ENCODE measurements around the gene IGF2BP2.
"Not testable (repeated sequence)": the region's sequence is repeated elsewhere in the genome, so short reads cannot be mapped to it uniquely, and the experiment has no call there.

The IGF2BP2 gene

DNA sequence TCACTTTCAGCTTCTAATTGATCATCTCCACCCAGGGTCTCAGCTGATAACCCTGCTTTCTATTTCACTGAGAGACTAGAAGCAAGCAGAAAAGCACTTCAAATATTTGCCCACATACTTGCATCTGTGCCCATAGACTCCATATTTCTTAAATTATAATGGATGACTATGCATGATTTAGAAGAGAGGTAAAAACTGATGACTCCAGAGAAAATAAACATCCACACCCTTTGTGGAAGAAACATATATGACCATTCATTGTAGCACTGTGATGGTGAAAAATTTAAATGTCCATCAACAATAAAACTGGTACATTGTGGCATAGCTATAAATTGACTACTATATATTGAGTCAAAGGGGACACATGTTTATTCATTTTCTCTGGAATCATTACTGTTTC lies 7.1 kb upstream of the IGF2BP2 start:
- no peak for DNase-seq

DNA sequence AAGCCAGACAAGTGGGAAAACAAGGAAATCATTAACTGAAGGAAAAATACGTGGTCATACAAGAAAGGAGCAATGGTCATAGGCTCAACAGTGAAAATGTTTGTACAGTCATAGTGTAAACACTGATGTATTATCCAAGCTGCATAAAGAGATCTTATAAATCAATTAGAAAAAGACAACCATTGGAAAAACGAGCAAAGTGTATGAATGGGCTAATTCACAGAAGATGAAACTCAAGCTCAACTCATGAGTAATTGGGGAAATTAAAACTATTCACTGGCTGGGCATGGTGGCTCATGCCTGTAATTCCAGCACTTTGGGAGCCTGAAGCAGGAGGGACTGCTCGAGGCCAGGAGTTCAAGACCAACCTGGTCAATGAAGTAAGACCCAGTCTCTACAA lies 6.4 kb upstream of the IGF2BP2 start:
- no peak for DNase-seq

DNA sequence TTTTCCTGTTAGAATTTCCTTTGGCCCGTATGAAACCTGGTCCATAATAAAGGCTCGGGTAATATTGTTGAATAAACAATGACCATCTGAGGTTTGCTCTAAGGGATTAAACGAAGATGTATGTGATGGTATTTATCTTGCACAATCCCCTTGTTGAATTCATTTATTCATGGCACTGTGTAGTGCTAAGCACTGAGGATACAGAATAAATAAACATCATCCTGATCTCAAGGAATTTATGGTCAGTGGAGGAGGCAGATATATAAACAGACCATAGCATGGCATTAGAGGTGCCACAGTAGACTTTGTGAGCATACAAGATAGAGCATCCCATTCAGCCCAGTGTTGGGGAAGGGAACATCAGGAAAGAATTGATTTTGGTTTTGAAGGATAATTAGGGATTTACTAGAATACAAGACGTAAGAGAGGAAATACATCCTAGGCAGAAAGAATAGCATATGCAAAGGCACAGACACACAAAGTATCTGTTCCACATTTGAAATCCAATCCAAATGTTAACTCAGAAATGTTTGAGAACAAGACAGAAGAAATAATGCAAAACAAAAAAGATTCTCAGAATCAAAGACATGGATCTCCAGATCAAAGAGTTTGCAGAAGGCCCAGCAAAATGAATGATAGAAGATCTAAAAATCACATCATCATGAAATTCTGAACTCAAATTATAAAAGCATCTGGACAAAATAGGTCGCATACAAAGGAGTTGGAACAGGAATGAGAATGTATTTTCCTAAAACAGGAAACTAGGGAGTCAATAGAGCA lies 5.4 kb upstream of the IGF2BP2 start:
- no peak for DNase-seq

DNA sequence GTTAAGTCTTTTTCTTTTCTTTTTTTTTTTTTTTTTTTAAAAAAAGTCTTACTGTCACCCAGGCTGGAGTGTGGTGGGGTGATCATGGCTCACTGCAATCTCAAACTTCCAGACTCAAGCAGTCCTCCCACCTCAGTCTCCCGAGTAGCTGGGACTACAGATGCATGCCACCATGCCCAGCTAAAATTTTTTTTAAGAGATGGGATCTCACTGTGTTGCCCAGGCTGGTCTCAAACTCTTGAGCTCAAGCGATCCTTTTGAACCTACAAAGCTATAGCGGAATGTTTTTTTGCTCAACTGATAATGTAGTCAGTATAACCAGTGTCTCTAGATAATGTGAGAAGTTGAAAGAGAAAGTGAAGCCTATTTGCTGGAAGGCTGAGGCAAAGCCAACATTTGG lies 3.9 kb upstream of the IGF2BP2 start:
- DNase-seq, result no peak

DNA sequence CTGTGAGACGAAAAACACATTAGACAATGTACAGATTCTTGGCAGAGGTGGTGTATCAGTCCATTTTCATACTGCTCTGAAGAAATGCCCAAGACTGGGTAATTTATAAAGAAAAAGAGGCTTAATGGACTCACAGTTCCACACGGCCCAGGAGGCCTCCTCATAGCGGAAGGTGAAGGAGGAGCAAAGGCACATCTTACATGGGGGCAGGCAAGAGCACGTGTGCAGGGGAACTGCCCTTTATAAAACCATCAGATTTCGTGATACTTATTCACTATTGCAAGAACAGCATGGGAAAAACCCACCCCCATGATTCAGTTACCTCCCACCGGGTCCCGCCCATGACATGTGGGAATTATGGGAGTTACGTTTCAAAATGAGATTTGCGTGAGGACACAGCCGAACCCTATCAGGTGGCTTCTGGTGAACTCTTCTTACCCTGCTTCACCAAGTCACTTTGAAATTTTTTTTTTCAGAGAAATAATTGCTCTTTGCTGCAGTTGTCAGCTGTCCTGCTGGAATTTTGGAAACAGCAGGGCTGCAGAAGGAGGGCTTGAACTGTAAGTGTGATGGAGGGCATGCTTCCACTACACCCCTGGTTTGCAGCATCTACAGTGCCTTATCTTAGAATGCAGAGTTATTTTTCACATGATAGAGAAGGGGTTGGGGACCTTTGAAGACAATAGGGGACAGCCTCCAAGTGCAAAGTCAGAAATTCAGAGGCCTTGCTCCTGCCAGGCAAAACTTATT lies 2.9 kb upstream of the IGF2BP2 start:
- DNase-seq, result no peak

DNA sequence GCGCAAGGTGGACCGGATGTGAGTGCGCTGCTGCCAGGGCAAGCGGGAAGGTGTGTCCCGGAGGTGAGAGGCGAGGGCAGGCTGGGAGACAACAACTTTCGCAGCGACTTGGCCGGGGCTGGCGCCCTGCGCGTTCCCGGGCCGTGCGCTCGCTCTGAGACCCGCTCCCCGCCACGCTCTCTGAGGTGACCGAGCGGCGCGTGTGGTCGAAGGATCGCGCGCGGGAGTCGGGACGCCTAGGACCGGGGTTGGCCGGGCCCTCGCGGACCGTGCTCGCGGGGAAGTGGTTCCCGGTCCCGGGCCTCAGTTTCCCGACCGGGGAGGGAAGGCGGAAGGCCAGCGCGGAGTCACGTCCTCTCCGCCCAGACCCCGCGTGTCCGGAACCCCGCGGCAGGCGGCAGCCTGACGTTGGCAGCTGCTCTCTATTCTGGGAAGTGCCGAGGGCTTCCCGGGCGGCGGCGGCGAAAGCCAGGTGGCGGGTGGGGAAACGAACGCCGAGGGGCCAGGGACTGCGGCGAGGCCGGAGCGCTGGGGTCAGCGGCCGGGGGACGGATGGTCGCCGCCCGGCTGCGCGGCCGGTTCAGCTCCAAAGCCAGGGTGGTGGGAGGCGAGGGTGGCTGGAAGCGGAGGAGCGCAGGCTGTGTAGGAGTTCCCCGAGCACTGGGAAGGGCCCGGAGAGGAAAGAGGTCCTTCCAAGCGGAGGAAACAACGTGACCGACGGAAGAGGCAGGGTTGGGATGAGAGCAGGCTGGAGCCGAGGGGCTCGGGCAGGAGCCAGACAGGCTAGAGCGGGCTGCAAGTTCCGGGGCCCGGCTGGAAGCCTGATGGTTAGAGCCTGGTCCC lies 1.0 kb upstream of the IGF2BP2 start:
- DNase-seq, result peak; percentile 26

DNA sequence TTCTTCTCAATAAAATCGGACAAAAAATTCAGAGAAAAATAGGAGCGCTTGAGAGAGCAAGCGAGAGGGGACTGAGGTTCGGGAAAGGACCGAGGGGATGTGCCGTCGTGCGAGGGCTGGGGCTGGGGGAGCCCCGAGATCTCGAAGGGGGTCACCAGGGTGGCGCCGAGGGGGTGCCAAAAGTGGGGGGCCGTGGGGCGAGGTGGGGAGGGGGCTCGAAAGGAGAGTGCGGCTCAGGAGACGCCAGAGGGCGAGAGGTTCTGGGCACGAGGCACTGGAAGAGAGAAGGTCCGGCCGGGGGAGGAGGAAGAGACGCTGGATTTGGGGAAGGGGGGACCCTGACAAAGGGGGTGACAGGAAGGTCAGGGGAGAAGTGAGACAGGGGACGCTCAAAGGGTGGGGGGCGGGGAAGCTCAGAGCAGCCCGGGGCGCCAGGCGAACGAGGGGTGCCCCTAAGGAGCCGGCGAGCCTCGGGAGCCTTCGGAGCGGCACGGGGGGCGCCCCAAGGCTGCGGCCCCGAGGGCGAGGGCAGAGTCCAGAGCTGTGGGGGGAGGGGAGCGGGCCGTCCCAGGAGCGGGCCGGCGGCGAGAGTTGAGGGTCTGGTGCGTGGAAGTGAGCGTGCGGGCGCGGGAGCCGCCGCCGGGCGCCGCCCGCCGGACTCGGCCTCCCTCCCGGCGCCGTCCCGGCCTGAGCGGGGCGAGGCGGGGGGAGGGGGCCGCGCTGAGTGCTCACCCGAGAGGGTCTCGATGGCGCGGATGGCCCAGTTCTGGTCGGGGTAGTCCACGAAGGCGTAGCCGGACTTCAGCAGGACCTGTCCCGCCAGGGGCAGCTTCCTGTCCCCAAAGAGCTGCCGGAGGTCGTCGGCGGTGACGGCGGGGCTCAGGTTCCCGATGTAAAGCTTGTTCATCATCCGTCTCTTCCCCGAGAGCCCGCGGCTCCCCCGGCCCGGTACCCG lies 514 bp downstream of the IGF2BP2 start:
- DNase-seq, result no peak

DNA sequence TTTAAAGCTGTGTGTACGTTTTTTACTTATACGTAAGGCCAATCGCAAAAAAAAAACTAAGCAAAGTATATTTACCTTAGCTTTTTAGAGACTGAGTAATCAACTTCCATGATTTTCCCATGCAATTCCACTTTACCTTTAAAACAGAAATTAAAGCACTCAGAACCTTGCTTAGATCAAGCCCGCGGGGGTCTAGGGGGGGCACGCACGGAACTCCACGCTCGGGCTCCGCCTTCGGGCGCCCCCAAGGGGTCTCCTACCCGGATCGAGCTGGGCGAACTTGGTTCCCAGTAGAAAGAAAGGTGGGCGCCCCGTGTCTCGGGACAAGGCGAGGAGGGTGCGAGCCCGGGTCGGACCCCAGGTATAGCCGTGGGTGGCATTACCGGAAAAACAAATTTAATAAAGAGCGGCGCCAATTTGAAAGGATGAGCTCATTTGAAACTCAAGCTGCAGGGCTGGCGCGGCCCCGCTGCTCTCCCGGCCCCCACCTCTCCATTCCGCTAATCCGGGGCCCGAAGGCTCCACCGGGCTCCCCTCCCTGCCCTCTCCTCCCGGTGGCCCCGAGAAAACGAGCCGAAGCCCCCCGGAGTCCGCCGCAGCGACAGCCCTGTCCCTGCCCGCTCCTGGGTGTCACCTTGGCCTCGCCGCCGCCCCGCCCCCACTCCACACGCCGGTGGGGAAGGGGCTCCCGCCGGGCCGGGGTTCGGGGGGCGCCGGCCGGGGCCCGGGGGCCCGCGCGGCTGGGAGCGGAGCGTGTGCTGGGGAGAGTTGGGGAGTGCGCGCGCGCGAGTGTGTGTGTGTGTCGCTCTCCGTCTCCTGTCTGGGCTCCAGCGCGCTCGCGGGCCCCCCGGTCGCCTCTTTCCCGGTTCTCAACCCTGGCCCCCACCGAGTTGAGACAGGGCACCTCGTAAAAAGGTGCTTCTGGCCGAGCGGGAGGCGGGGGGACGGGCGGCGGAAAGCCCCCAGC lies 1.5 kb downstream of the IGF2BP2 start:
- DNase-seq, result peak; percentile 11

DNA sequence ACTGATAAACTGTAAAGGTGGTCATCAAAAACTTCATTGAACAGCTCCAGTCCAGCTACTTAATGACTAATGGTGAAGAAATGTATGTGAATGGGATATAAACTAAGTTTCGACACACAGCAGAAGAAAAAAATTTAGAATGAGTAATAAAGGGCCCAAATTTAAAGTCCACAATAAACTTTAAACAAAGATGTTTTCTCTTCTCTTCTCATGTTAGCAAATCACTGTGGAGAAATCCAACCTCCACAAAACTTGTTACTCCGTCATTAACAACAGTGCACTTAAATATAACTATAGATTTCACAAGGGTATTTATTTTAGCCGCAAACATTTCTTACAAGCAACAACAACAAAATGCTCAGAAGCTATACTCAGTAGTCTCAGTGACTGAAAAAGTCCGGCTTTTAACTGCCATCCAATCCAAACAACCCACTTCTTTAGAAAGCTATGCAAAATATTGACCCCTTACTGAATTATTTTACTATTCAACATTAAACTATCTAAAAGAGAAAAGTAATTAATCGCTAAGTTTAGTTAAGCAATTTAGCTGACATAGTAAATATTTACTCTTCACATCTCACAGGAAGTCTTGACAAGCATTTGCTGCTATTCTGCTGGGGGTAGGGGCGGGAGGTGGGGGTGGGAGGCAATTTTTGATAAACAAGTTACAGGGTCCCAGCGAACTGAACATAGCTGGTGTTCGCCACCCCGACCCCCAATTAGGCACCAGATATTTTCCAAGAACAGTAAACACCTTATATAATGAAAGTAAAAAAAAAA lies 2.4 kb downstream of the IGF2BP2 start:
- no peak for DNase-seq

DNA sequence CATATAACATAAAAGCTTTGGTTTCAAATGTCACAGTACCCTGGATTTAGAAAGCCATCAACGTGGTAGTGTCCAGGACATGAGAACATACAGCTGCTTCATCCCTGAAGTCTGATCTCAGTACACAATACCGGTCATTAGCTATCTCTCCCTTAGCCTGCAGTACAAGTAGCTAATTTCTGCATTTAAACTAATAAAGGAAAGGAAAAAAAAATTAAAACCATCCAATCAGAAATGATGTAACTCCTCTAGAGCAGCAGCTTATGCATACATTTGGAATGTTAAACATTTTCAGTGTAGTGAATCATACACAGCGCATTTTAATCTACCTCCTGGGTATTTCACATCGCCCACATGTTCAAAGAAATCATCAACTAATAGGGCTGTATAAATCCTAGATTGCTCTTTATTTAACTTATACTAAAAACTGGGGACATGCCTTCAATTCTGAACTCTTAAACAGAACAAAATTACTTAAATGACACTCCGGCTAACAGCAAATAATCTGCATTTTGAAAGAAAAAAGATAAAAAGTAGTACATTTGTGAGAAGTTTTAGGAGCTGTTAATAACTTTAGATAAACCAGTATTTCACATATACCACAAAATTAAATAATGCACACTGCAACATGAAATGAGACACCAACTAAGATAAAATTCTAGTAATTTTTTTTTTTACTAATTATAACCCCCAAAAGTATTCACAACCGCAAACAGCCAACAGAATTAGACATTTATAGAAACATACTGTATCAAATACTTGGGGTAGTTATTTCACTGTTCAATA lies 3.7 kb downstream of the IGF2BP2 start:
- DNase-seq, result no peak

DNA sequence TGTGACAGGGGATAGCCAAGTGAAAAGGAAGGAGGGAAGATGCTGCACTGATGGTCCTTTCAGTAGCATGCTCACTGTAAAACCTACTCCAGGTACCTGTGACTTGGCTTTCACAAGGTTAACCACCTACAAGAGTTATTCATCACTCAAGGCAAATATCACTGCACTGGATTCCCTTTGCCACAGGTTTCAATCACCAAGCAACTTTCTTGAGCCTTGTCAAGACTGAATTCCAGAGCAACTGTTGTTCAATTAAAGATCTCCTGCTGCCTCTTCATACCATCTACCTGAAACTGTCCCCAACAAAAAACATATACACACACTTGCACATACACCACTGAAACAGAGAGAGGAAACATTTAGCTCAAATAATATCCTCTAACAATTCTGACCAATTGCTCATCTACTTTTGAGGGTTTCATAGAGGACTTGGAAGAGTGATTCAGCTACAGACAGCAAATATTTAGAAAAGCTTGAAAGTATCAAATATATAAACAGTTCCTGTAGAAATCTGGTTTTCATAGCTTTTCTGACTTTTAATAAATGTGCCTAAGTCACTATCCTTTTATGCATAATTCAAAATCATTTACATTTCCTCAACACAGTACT lies 6.5 kb downstream of the IGF2BP2 start:
- DNase-seq, result no peak

DNA sequence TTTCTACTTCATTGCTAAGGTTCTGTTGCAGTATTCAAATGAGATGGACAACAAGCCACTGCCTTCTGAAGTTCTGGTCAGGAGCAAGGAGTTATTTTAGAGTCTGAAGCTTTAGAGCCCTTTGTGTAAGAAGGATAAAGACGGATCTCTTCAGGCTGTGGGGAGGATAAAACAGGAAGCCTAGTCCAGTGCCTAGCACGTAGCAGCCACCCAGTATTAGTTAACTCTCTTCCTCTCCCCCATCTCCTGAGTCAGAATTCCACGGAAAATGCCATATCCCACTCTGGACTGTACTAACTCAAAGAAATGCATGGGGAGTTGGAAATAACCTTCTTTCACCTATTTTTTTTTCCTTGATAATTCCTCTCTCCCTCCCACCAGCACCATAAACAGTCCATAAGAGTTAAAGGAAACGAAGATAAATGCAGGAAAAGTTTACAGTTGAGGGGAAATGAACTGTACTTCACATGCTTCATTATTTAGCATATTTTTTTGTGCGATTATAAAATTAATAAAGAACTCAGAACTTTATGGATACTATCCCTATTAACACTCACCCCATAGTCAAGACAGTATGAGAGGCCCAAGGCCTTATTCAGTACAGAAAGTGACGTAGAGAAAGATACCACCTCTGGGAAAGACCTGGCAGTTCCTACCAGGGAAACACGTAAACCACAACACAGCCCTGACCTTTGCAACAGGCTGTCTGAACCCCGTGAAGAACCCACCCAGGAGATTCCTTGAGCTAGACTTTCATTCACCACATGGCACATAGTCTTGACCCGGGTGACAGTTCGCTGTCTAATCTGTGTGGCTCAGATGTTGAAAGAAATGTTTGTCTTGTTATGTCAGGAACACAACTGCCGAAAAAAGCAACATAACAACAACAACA lies 9.2 kb downstream of the IGF2BP2 start:
- DNase-seq, result no peak

DNA sequence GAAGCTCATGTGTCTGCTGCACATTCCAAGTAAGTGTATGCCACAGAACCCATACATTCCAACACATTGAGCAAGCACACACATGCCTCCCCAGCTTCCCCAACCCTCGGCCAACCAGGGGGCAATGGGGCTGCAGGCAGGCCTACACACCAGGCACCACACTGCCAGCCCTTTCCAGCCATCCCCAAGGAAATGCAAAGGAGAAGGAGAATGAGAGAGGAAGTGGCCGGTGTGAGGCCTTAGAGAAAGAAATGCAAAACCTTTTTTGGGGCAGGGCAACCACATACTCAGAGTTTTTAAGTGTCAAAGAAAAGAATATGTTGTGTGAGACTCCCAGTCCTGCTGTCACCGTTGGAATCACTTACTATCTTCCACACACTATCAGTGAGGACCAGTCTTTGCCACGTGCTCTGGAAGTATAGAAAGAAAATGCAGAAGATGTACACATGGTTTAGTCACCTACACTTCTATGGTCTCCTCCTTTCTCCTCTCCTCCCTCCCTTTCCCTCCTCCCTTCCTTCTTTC lies 11.1 kb downstream of the IGF2BP2 start:
- no peak for DNase-seq

DNA sequence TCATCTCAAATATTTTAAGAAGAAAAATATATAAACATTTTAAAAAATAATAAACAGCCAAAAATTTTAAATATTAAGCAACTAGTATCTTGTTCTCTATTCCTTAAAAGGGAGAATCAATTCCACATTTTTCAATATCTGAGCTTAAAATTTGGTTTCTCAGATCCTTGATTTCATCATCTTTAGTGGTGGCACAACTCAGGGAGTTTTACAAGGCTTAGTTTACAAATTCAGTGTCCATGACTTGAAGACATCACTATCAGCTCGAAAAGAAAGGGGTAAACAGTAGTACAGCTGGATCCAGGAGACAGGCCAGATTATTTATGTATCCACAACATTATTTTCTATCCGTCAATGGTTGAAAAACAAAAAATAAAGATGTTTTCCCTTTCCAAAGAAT lies 11.6 kb downstream of the IGF2BP2 start:
- DNase-seq, result no peak

DNA sequence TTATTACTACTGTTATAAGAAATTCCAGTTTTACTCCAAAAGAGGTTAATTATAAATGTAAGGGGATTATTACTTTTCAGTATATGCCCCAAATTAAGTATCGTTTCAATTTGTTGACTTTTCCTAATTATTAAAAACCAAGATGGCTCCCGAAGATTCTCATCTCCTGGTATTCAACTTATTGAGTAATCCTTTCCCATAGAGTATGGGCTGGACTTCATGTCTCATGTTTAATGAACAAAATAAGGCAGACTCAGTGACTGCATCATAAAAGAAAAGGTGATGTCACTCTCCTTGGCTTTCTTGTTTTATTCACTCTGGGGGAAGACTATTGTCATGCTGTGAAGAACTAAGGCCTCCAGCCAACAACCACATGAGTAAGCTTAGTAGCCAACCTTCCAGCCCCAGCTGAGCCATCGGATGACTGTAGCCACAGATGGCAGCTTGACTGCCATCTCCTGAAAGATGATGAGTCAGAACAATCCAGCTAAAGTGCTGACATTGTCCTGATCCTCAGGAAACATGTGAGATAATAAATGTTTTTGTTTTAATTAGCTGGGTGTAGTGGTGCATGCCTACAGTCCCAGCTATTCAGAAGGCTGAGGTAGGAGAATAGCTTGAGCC lies 17.3 kb downstream of the IGF2BP2 start:
- DNase-seq, result peak; percentile 32

DNA sequence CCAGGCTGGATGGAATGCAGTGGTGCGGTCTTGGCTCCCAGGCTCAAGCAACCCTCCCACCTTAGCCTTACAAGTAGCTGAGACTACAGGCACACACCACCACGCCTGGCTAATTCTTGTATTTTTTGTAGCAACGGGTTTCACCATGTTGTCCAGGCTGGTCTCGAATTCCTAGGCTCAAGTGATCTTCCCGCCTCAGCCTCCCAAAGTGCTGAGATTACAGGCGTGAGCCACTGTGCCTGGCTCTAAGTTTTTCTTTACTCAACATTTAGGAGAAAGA lies 26.1 kb downstream of the IGF2BP2 start:
- not testable (repeated sequence) for DNase-seq
